K562 treated with DMSO at 1 percent for 12 hours (cell line): ENCODE results near the gene RPS4Y2. TPM values are rescaled to one million over a fixed set of nuclear protein-coding genes. Genes with fewer than 3 reads are reported as not detected.

Experiments used
- total RNA-seq: library from RNA; unstranded; fragments of 300-600 nt; gene quantifications from 2 replicates; pipeline ENCODE4 v1.2.3, GENCODE V29; 2022; ENCODE audit not compliant: insufficient read depth

Gene RPS4Y2
- total RNA-seq: not detected in 2 replicates

GRCh38 chrY:20755808-20756207 lies at the start of gene RPS4Y2:
RPS4Y2 (plus strand) TSS chrY:20756108; CDS start chrY:20756164, 56 bp downstream.

Other genes with a start within 250 kb of the RPS4Y2 start
- not detected in 2 replicates for gene EIF1AY, start 180.3 kb upstream of the RPS4Y2 start, total RNA-seq